Upper lobe of left lung (tissue), 4 donors: ENCODE data around the gene CHMP1B.

Experiments used
- EP300 ChIP-seq, 4 donors: sonication (generic); formaldehyde crosslinking; IDR thresholded peaks; one replicate each; pipeline ENCODE4 v1.5.1; 2017; ENCODE audit warnings: antibody characterized with exemption in 4 of 4, control low read depth in 2 of 4
- TF ChIP-seq, protein P1 (sequence below), 6 experiments: fragments of 450-650 bp in 4 of 6; fragments of 200-600 bp in 2 of 6; sonication (generic) in 2 of 6; IDR thresholded peaks; one replicate each; pipeline ENCODE4 v1.5.1; 2016 to 2019; ENCODE audit warnings: antibody characterized with exemption in 6 of 6

DNA sequence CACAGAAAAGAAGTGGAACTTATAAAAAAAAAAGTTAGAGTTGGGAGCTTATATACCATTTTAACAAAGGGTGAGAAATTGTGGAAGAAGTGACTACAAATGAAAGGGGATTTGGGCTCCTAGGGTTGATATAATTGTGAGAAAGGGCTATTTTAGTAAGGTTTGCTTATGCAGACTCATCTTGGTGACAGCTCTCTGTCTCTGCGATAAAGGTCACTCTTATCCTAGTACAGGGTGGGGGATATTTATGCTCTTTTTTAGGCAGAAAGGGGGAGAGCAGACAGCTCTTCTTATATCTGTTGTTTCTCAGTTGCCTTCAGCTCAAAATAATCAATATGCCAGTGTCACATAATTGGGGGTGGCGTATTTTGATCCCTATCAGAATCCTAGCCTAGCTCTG is 31.3 kb upstream of the CHMP1B start:
- TF ChIP-seq, protein P1, sequence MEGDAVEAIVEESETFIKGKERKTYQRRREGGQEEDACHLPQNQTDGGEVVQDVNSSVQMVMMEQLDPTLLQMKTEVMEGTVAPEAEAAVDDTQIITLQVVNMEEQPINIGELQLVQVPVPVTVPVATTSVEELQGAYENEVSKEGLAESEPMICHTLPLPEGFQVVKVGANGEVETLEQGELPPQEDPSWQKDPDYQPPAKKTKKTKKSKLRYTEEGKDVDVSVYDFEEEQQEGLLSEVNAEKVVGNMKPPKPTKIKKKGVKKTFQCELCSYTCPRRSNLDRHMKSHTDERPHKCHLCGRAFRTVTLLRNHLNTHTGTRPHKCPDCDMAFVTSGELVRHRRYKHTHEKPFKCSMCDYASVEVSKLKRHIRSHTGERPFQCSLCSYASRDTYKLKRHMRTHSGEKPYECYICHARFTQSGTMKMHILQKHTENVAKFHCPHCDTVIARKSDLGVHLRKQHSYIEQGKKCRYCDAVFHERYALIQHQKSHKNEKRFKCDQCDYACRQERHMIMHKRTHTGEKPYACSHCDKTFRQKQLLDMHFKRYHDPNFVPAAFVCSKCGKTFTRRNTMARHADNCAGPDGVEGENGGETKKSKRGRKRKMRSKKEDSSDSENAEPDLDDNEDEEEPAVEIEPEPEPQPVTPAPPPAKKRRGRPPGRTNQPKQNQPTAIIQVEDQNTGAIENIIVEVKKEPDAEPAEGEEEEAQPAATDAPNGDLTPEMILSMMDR (IDR thresholded peaks at IDR 0.05): no peak
- TF ChIP-seq EP300 (IDR thresholded peaks at IDR 0.05): no peak
